ENCODE results near the gene SLC43A3. TPM values are rescaled to one million over a fixed set of nuclear protein-coding genes. Genes with fewer than 3 reads are reported as not detected.
A peak's percentile ranks its signal among the peaks of the same experiment; 100 is the strongest.

Gene SLC43A3
- total RNA-seq, 1 experiment from 2014 or later, result 9.7 TPM

GRCh38 chr11:57463671-57464538, 37.0 kb upstream of the SLC43A3 start:
- Histone ChIP-seq H3K36me3 (replicated peaks; ENCODE audit: control insufficient read depth, insufficient read depth, low read length) (no peaks in the 10 kb centered on the region), H3K4me3 (ENCODE audit: insufficient read depth, low read depth, low read length) (no peak overlapping the region), H3K27me3 (ENCODE audit: control insufficient read depth, insufficient read depth, low read length) (peaks cover 54% of the 10 kb centered on the region)
- peak; percentile 83 for DNase-seq

GRCh38 chr11:57462597-57462996, 35.7 kb upstream of the SLC43A3 start:
- Histone ChIP-seq H3K36me3 (replicated peaks; ENCODE audit: control insufficient read depth, insufficient read depth, low read length) (no peaks in the 10 kb centered on the region), H3K4me3 (ENCODE audit: insufficient read depth, low read depth, low read length) (no peak overlapping the region), H3K27me3 (ENCODE audit: control insufficient read depth, insufficient read depth, low read length) (peaks cover 66% of the 10 kb centered on the region)
- DNase-seq, result no peak

- peak overlapping the region; percentile 69; the same call in 1 of the 2 replicates for H3K4me3 ChIP-seq (ENCODE audit: insufficient read depth, low read depth, low read length)
Measured at GRCh38 chr11:57461841-57462489, 35.0 kb upstream of the SLC43A3 start.

GRCh38 chr11:57460758-57461749, 34.1 kb upstream of the SLC43A3 start:
- no peaks in the 10 kb centered on the region for H3K36me3 ChIP-seq (replicated peaks; ENCODE audit: control insufficient read depth, insufficient read depth, low read length)
- H3K27me3 ChIP-seq (ENCODE audit: control insufficient read depth, insufficient read depth, low read length), result peaks cover 70% of the 10 kb centered on the region
- peak overlapping the region; percentile 69 for H3K4me3 ChIP-seq (ENCODE audit: insufficient read depth, low read depth, low read length)
- peak; percentile 89 for DNase-seq

More at GRCh38 chr11:57461841-57462489, 35.0 kb upstream of the SLC43A3 start:
- DNase-seq, result peak; percentile 44
- no peaks in the 10 kb centered on the region for H3K36me3 ChIP-seq (replicated peaks; ENCODE audit: control insufficient read depth, insufficient read depth, low read length)
- peaks cover 69% of the 10 kb centered on the region for H3K27me3 ChIP-seq (ENCODE audit: control insufficient read depth, insufficient read depth, low read length)

- Histone ChIP-seq H3K27me3 (ENCODE audit: control insufficient read depth, insufficient read depth, low read length) (peaks cover 70% of the 10 kb centered on the region), H3K4me3 (ENCODE audit: insufficient read depth, low read depth, low read length) (peak within 1 kb of the TSS; percentile 69), H3K36me3 (replicated peaks; ENCODE audit: control insufficient read depth, insufficient read depth, low read length) (no peaks in the 10 kb centered on the region)
- DNase-seq, result peak; percentile 96
Measured at GRCh38 chr11:57460022-57460757, 33.3 kb upstream of the SLC43A3 start, which contains the start of gene RTN4RL2. RTN4RL2 (plus strand) TSS chr11:57460528; CDS start chr11:57460866, 338 bp downstream.

GRCh38 chr11:57459164-57460021, 32.5 kb upstream of the SLC43A3 start:
- peak; percentile 77 for DNase-seq
- Histone ChIP-seq H3K36me3 (replicated peaks; ENCODE audit: control insufficient read depth, insufficient read depth, low read length) (no peaks in the 10 kb centered on the region), H3K27me3 (ENCODE audit: control insufficient read depth, insufficient read depth, low read length) (peaks cover 65% of the 10 kb centered on the region), H3K4me3 (ENCODE audit: insufficient read depth, low read depth, low read length) (peak overlapping the region; percentile 69)

- DNase-seq, result peak; percentile 88
- no peaks in the 10 kb centered on the region for H3K36me3 ChIP-seq (replicated peaks; ENCODE audit: control insufficient read depth, insufficient read depth, low read length)
- H3K4me3 ChIP-seq (ENCODE audit: insufficient read depth, low read depth, low read length), result peak overlapping the region; percentile 69
- H3K27me3 ChIP-seq (ENCODE audit: control insufficient read depth, insufficient read depth, low read length), result peaks cover 57% of the 10 kb centered on the region
Measured at GRCh38 chr11:57458410-57459163, 31.7 kb upstream of the SLC43A3 start.

- DNase-seq, result no peak
- Histone ChIP-seq H3K4me3 (ENCODE audit: insufficient read depth, low read depth, low read length) (peak overlapping the region; percentile 69), H3K36me3 (replicated peaks; ENCODE audit: control insufficient read depth, insufficient read depth, low read length) (no peaks in the 10 kb centered on the region), H3K27me3 (ENCODE audit: control insufficient read depth, insufficient read depth, low read length) (peaks cover 51% of the 10 kb centered on the region)
Measured at GRCh38 chr11:57458060-57458409, 31.1 kb upstream of the SLC43A3 start.

GRCh38 chr11:57457643-57458023, 30.7 kb upstream of the SLC43A3 start:
- H3K27me3 ChIP-seq (ENCODE audit: control insufficient read depth, insufficient read depth, low read length), result peaks cover 47% of the 10 kb centered on the region
- DNase-seq, result no peak
- H3K36me3 ChIP-seq (replicated peaks; ENCODE audit: control insufficient read depth, insufficient read depth, low read length), result no peaks in the 10 kb centered on the region
- peak overlapping the region; percentile 69; the same call in 1 of the 2 replicates for H3K4me3 ChIP-seq (ENCODE audit: insufficient read depth, low read depth, low read length)

- H3K4me3 ChIP-seq (ENCODE audit: insufficient read depth, low read depth, low read length), result peak overlapping the region; percentile 69; the same call in 1 of the 2 replicates
Measured at GRCh38 chr11:57456960-57457642, 30.2 kb upstream of the SLC43A3 start.

GRCh38 chr11:57453543-57454177, 26.7 kb upstream of the SLC43A3 start:
- no peak for DNase-seq
- Histone ChIP-seq H3K27me3 (ENCODE audit: control insufficient read depth, insufficient read depth, low read length) (peaks cover 16% of the 10 kb centered on the region; the same call in 1 of the 2 replicates), H3K4me3 (ENCODE audit: insufficient read depth, low read depth, low read length) (no peak overlapping the region), H3K36me3 (replicated peaks; ENCODE audit: control insufficient read depth, insufficient read depth, low read length) (no peaks in the 10 kb centered on the region)

More at GRCh38 chr11:57456960-57457642, 30.2 kb upstream of the SLC43A3 start:
- H3K36me3 ChIP-seq (replicated peaks; ENCODE audit: control insufficient read depth, insufficient read depth, low read length), result no peaks in the 10 kb centered on the region
- H3K27me3 ChIP-seq (ENCODE audit: control insufficient read depth, insufficient read depth, low read length), result peaks cover 42% of the 10 kb centered on the region
- peak; percentile 87 for DNase-seq
